ENCODE results near the gene TBCK. TPM values are rescaled to one million over a fixed set of nuclear protein-coding genes. Genes with fewer than 3 reads are reported as not detected.

The TBCK gene
- total and polyA plus RNA-seq, 2 donors (not counting 3 experiments of a cell fraction or from before 2014, with no cell fraction given), result 18.2 to 38.6 TPM

- no TSS peak for BruUV-seq (replicated peaks)
- no peak for DNase-seq (ENCODE audit: low read depth, low spot score)
- H3K4me2 ChIP-seq (ENCODE audit: insufficient read depth, low read length), result no peak overlapping the region
- H3K9me3 ChIP-seq (replicated peaks; ENCODE audit: control insufficient read depth, insufficient read depth, low read length), result no peaks in the 10 kb centered on the region
- peaks cover 9% of the 10 kb centered on the region for H3K4me1 ChIP-seq (ENCODE audit: control insufficient read depth, extremely low read depth, insufficient read depth, low read length)
- no peak overlapping the region for H3K9ac ChIP-seq (replicated peaks; ENCODE audit: extremely low read depth, insufficient read depth, low read length)
- ChIA-PET POLR2A (no interaction called here), CTCF (interaction anchor here (1.6 kb wide), 1 partner anchor 19 kb away, joined by 4 read pairs; no protein-coding TSS in a partner anchor)
- no peaks in the 10 kb centered on the region for H3K36me3 ChIP-seq (ENCODE audit: control insufficient read depth in 2 of 2, extremely low read depth in 1 of 2, insufficient read depth in 2 of 2, low read length in 2 of 2)
- no peaks in the 10 kb centered on the region for H4K20me1 ChIP-seq (replicated peaks; ENCODE audit: control insufficient read depth, extremely low read depth, insufficient read depth, low read length)
- TF ChIP-seq JUN (IDR thresholded peaks at IDR 0.05; ENCODE audit: borderline replicate concordance, insufficient read depth, insufficient read length, low read depth) (no peak), CTCF (IDR thresholded peaks at IDR 0.05; ENCODE audit: extremely low read depth in 1 of 2, insufficient read depth in 1 of 2, low read depth in 1 of 2, low read length in 2 of 2) (no peak), POLR2A (IDR thresholded peaks at IDR 0.05; ENCODE audit: low read depth, low read length) (no peak), EZH2 (IDR thresholded peaks at IDR 0.05; ENCODE audit: borderline replicate concordance, low read depth, low read length, severe bottlenecking) (no peak), MYC (IDR thresholded peaks at IDR 0.05; ENCODE audit: low read depth, low read length) (no peak), MAX (IDR thresholded peaks at IDR 0.05; ENCODE audit: insufficient read depth, insufficient read length) (no peak), POLR2AphosphoS5 (IDR thresholded peaks at IDR 0.05; ENCODE audit: insufficient read depth, low read depth, low read length) (no peak), FOS (IDR thresholded peaks at IDR 0.05; ENCODE audit: borderline replicate concordance, insufficient read depth, low read length) (no peak), GATA2 (IDR thresholded peaks at IDR 0.05; ENCODE audit: insufficient read depth, insufficient read length, low read depth, low read length) (no peak)
- no peak overlapping the region for H2AFZ ChIP-seq (ENCODE audit: low read depth, low read length)
- no peak overlapping the region for H3K27ac ChIP-seq (ENCODE audit: insufficient read depth, low read depth, low read length)
- H3K4me3 ChIP-seq (replicated peaks in 1 of 3; ENCODE audit: insufficient read depth in 1 of 3, low read depth in 1 of 3, low read length in 3 of 3), result no peak overlapping the region
- dilution Hi-C loops (cut with MboI; ENCODE audit: extremely low pct_ligation_motif_present, low sequenced_read_pairs) (no loop called here), intact Hi-C loops (cut with micrococcal nuclease) (no loop called here)
- H3K27me3 ChIP-seq (ENCODE audit: control insufficient read depth in 2 of 2, insufficient read depth in 2 of 2, low read length in 2 of 2), result no peaks in the 10 kb centered on the region
- no peaks in the 10 kb centered on the region for H3K79me2 ChIP-seq (ENCODE audit: control insufficient read depth, insufficient read depth, low read length)
- no peaks in the 10 kb centered on the region for H3K9me1 ChIP-seq (replicated peaks; ENCODE audit: control insufficient read depth, extremely low read depth, insufficient read depth, low read length)
- FAIRE-seq, result no peak
Measured at GRCh38 chr4:106284227-106284626, 31.8 kb downstream of the TBCK start.
